ENCODE results near the gene TBX1.

The TBX1 gene

GRCh38 chr22:19765477-19766239 is 5.1 kb downstream of the TBX1 start:
- DNase-seq (ENCODE audit: low read depth, low spot score), result no peak
- POLR2A ChIA-PET, result no interaction called here
- no peak for TF ChIP-seq CTCF (IDR thresholded peaks at IDR 0.05; ENCODE audit: insufficient read depth, low read length, missing control alignments)
- CTCF ChIA-PET, result no interaction called here
- H3K4me3 ChIP-seq (ENCODE audit: low read depth, low read length), result no peak overlapping the region

- H3K4me3 ChIP-seq (ENCODE audit: low read depth, low read length), result no peak overlapping the region
- ChIA-PET CTCF (no interaction called here), POLR2A (no interaction called here)
- no peak for TF ChIP-seq CTCF (IDR thresholded peaks at IDR 0.05; ENCODE audit: insufficient read depth, low read length, missing control alignments)
- no peak for DNase-seq (ENCODE audit: low read depth, low spot score)
These were observed 5.6 kb downstream of the TBX1 start for GRCh38 chr22:19766240-19766510.

GRCh38 chr22:19766511-19767426 is 6.2 kb downstream of the TBX1 start:
- no peak overlapping the region for H3K4me3 ChIP-seq (ENCODE audit: low read depth, low read length)
- TF ChIP-seq CTCF (IDR thresholded peaks at IDR 0.05; ENCODE audit: insufficient read depth, low read length, missing control alignments), result no peak
- DNase-seq (ENCODE audit: low read depth, low spot score), result no peak
- ChIA-PET CTCF (interaction anchor here (1.0 kb wide), 1 partner anchor 9 kb away, joined by 3 read pairs; no protein-coding TSS in a partner anchor), POLR2A (no interaction called here)

- no peak overlapping the region for H3K4me3 ChIP-seq (ENCODE audit: low read depth, low read length)
- ChIA-PET POLR2A (no interaction called here), CTCF (interaction anchor here (1.0 kb wide), 1 partner anchor 9 kb away, joined by 3 read pairs; no protein-coding TSS in a partner anchor)
- DNase-seq (ENCODE audit: low read depth, low spot score), result no peak
- no peak for TF ChIP-seq CTCF (IDR thresholded peaks at IDR 0.05; ENCODE audit: insufficient read depth, low read length, missing control alignments)
These were observed 7.1 kb downstream of the TBX1 start for GRCh38 chr22:19767427-19768341.

- ChIA-PET POLR2A (no interaction called here), CTCF (interaction anchor here (1.1 kb wide), 1 partner anchor 13 kb away, joined by 3 read pairs; no protein-coding TSS in a partner anchor)
These were observed 8.8 kb downstream of the TBX1 start for GRCh38 chr22:19769393-19769715.

More at GRCh38 chr22:19769393-19769715, 8.8 kb downstream of the TBX1 start:
- DNase-seq (ENCODE audit: low read depth, low spot score), result no peak
- TF ChIP-seq CTCF (IDR thresholded peaks at IDR 0.05; ENCODE audit: insufficient read depth, low read length, missing control alignments), result no peak
- no peak overlapping the region for H3K4me3 ChIP-seq (ENCODE audit: low read depth, low read length)

Data from AG04449 (cell line).